Measurements from ENCODE around the gene PLCB1. TPM values are rescaled to one million over a fixed set of nuclear protein-coding genes. Genes with fewer than 3 reads are reported as not detected.
"Not testable (repeated sequence)": the region's sequence is repeated elsewhere in the genome, so short reads cannot be mapped to it uniquely, and the experiment has no call there.

The PLCB1 gene
- total RNA-seq, 2 experiments from 2014 or later, result 0.63 to 1.5 TPM

DNA sequence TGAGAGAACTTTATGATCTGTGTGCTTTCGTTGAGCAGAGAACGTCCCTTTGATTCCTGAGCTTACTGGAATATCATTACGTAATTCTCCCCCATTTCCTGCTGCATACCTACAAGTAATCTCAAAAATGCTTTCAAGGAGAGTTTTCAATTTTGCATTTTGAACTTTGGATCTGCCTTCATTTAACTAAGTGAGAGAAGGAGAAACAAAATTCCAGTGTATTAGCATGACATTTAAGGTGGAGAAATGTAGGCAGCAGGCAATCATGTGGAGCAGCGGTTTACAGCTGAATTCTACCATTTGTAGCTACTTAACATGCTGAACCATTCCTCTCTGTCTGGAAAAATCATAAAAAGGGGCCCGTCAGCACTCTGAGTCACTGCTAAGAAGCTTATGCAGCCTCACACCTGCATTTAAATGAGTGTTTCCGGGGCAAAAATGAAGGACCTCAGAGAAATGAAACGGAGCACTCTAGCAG is 451.5 kb downstream of the PLCB1 start:
- Mint-ChIP-seq H3K4me3 (no peak overlapping the region), H3K27me3 (ENCODE audit: low read depth) (no peaks in the 10 kb centered on the region), H3K4me1 (ENCODE audit: low read depth) (no peaks in the 10 kb centered on the region), H3K36me3 (ENCODE audit: low read depth) (no peaks in the 10 kb centered on the region), H3K27ac (no peak overlapping the region), H3K9me3 (ENCODE audit: insufficient read depth) (no peaks in the 10 kb centered on the region)
- POLR2A ChIA-PET, result no interaction called here
- CTCF ChIA-PET, result no interaction called here
- no peak for ATAC-seq
- DNase-seq, result no peak

DNA sequence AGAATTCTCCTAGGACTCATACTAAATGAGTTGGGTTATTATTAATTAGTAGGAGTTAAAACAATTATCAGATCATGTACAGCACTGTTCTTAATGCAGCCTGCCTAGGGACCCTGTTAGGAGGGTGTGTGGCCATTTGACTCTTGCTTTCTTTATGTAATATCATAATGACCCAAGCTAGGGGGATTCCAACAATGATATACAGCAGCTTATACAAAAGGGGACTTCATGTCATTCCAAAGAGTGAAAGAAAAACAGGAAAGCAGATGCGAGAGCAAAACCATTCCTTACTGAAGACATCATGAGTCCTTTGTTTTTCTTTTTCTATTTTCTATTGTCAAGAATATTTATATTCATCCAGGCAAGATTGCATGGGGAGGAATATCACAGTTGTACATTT is 455.2 kb downstream of the PLCB1 start:
- ATAC-seq (no peak), DNase-seq (no peak)
- Mint-ChIP-seq H3K36me3 (ENCODE audit: low read depth) (no peaks in the 10 kb centered on the region), H3K4me1 (ENCODE audit: low read depth) (no peaks in the 10 kb centered on the region), H3K4me3 (no peak overlapping the region), H3K27me3 (ENCODE audit: low read depth) (no peaks in the 10 kb centered on the region), H3K27ac (no peak overlapping the region), H3K9me3 (ENCODE audit: insufficient read depth) (no peaks in the 10 kb centered on the region)
- ChIA-PET POLR2A (no interaction called here), CTCF (no interaction called here)

DNA sequence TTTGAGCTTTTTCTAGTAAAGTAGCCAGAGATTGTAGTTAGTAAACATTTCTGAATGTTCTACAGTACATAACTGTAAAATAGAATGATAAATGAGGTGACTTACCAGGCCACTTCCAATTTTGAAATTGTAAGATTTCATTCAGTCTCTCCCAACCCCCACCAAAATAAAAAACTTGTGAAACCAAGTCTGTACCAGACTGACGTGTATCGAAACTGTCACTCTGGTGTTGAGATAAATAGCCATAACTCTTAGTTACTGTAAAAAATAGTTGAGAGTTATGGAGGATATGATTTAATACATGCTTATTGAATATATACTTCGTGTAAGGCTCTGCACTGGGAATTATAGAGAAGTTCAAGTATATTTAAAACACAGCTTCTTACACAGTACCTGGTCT is 455.7 kb downstream of the PLCB1 start:
- Mint-ChIP-seq H3K4me3 (no peak overlapping the region), H3K27me3 (ENCODE audit: low read depth) (no peaks in the 10 kb centered on the region), H3K36me3 (ENCODE audit: low read depth) (no peaks in the 10 kb centered on the region), H3K27ac (no peak overlapping the region), H3K9me3 (ENCODE audit: insufficient read depth) (no peaks in the 10 kb centered on the region), H3K4me1 (ENCODE audit: low read depth) (no peaks in the 10 kb centered on the region)
- ATAC-seq (no peak), DNase-seq (no peak)
- ChIA-PET POLR2A (no interaction called here), CTCF (no interaction called here)

DNA sequence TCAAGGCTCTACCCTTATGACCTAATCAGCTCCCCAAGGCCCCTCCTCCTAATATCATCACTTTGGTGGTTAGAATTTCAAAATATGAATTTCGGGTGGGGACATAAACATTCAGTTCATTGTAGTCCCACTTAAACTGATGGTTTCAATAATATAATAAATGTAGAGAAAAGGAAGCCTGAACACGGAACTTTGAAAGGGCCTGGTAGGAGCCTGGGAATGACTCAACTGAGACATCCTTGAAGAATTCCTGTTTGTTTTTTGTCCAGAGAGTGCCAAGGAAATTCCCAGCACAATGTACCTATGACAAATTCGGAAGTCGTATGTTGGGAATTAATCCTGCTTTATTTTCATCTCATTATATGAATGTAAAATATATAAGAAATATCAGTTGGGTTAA is 457.9 kb downstream of the PLCB1 start:
- Mint-ChIP-seq H3K27me3 (ENCODE audit: low read depth) (no peaks in the 10 kb centered on the region), H3K27ac (no peak overlapping the region), H3K36me3 (ENCODE audit: low read depth) (no peaks in the 10 kb centered on the region), H3K9me3 (ENCODE audit: insufficient read depth) (no peaks in the 10 kb centered on the region), H3K4me1 (ENCODE audit: low read depth) (no peaks in the 10 kb centered on the region), H3K4me3 (no peak overlapping the region)
- no peak for DNase-seq
- no peak for ATAC-seq
- ChIA-PET CTCF (no interaction called here), POLR2A (no interaction called here)

DNA sequence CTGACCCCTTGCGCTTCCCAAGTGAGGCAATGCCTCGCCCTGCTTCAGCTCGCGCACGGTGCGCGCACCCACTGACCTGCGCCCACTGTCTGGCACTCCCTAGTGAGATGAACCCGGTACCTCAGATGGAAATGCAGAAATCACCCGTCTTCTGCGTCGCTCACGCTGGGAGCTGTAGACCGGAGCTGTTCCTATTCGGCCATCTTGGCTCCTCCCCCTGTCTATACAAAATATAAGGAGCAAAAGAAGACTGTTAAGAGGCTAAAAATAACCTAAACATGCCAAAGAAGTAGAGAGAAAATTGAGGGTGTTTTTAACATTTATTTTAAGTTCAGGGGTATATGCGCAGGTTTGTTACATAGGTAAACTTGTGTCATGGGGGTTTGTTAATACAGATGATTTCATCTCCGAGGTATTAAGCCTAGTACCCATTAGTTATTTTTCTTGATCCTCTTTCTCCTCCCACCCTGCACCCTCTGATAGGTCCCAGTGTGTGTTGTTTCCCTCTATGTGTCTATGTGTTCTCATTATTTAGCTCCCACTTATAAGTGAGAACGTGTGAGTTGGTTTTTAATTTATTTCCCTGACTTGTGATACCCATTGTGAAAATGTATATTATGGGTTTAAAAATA is 469.0 kb downstream of the PLCB1 start:
- H3K27ac Mint-ChIP-seq, POLR2A ChIA-PET: not testable (repeated sequence)

DNA sequence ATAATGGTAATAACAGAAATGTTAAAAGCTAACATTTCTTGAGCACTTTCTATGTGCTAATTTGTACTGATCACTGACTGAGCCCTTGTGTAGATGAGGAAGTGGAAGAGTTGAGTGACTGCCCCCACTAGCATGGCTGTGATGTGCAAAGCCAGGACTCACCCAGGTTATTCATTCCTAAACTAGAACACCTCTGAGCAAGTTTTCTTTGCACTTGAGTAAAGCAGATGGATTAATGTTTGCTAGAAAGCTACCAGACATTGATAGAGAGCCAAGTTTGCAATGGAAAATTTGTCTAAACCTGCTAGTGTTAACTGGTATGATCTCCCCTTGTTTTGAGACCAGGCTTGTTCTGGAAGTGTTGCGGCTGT is 469.5 kb downstream of the PLCB1 start:
- no peak overlapping the region for H3K4me3 Mint-ChIP-seq
- no peak overlapping the region for H3K27ac Mint-ChIP-seq
- no peak for ATAC-seq
- no peaks in the 10 kb centered on the region for H3K36me3 Mint-ChIP-seq (ENCODE audit: low read depth)
- CTCF ChIA-PET, result no interaction called here
- no peaks in the 10 kb centered on the region for H3K9me3 Mint-ChIP-seq (ENCODE audit: insufficient read depth)
- peaks cover 11% of the 10 kb centered on the region for H3K4me1 Mint-ChIP-seq (ENCODE audit: low read depth)
- no peak for DNase-seq
- POLR2A ChIA-PET, result no interaction called here
- no peaks in the 10 kb centered on the region for H3K27me3 Mint-ChIP-seq (ENCODE audit: low read depth)

More for the DNA sequence above, 469.0 kb downstream of the PLCB1 start:
- H3K4me3 Mint-ChIP-seq; H3K36me3 Mint-ChIP-seq (ENCODE audit: low read depth); ATAC-seq; CTCF ChIA-PET; DNase-seq; H3K27me3 Mint-ChIP-seq (ENCODE audit: low read depth); H3K9me3 Mint-ChIP-seq (ENCODE audit: insufficient read depth): not testable (repeated sequence)
- peaks cover 11% of the 10 kb centered on the region for H3K4me1 Mint-ChIP-seq (ENCODE audit: low read depth)

DNA sequence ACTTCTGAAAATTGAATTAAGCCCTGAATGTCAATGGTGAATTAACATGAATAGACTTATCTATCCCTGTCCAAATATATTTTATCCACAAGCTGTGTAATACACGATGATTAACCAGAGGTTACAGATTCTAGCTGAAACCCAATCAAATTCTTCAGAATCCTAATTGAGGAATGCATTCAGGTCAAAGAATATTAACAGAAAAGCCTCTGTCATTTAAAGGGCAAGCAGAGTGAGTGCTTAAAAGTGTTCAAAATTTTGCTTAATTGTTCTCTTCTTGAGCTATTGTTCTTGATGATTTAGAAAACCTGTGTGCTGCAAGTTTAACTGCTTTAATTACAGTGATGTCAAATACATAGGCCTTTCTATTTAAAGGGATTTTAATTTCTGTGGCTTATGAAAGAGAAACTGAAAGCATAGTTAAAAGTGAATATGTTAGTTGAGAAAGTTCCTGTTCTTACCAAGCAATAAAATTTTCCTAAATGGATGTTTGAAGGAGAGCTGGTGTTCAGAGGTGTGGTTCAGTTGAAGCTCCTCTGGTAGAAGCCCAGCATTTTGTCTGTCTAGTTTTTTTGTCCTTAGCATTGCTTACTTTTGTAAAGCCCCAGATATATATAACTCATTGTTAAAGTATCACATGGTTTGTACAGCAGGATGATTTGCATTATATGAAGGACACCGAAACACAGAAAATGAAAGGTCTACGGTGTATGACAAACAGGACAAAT is 470.5 kb downstream of the PLCB1 start:
- Mint-ChIP-seq H3K4me1 (ENCODE audit: low read depth) (peaks cover 11% of the 10 kb centered on the region), H3K27me3 (ENCODE audit: low read depth) (no peaks in the 10 kb centered on the region), H3K9me3 (ENCODE audit: insufficient read depth) (no peaks in the 10 kb centered on the region), H3K4me3 (peak overlapping the region; percentile 64), H3K36me3 (ENCODE audit: low read depth) (no peaks in the 10 kb centered on the region), H3K27ac (peak overlapping the region; percentile 76)
- POLR2A ChIA-PET, result no interaction called here
- ATAC-seq (peak; percentile 36), DNase-seq (no peak)
- CTCF ChIA-PET, result no interaction called here

DNA sequence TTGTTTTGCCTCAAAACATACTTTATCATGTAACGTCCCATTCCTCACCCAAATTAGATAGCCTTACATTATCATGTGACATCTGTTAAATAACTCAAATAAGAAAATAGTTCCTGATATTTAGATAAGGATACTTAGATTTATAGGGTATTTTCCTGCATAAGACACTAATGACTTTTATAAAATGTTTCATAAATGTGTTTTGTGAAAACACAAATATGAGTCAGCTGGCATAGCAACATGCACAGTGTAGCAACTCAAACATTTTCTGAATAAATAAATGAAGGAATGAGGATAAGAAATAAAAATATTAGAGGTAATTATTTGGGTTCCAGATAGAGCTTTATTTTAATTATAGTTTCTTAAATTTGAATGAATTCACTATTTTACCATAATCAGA is 476.4 kb downstream of the PLCB1 start:
- H3K9me3 Mint-ChIP-seq (ENCODE audit: insufficient read depth), result no peaks in the 10 kb centered on the region
- CTCF ChIA-PET, result no interaction called here
- H3K27ac Mint-ChIP-seq, result no peak overlapping the region

DNA sequence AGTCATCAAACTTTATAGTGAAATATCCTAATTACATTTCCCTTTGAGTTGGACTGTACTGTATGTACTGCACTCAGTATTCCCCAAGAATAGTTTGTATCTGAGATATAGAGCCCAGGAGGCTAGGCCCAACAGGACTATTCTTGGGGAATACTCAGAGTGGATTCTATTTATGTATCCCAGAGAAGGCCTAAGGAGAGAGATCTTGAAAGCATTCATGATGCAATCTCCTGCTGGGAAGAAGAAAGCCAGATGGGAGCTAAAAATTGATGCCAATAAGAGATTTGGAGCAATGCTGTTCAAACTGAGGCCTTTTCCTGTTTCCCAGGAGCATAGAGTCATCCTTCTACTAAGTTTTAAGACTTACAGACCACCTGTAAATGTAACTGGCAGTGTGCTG is 484.7 kb downstream of the PLCB1 start:
- Mint-ChIP-seq H3K36me3 (ENCODE audit: low read depth) (no peaks in the 10 kb centered on the region), H3K27ac (no peak overlapping the region), H3K27me3 (ENCODE audit: low read depth) (no peaks in the 10 kb centered on the region), H3K4me1 (ENCODE audit: low read depth) (no peaks in the 10 kb centered on the region), H3K9me3 (ENCODE audit: insufficient read depth) (no peaks in the 10 kb centered on the region), H3K4me3 (no peak overlapping the region)
- no peak for DNase-seq
- no peak for ATAC-seq
- ChIA-PET POLR2A (no interaction called here), CTCF (no interaction called here)

More for the DNA sequence above, 476.4 kb downstream of the PLCB1 start:
- Mint-ChIP-seq H3K4me3 (no peak overlapping the region), H3K36me3 (ENCODE audit: low read depth) (no peaks in the 10 kb centered on the region), H3K4me1 (ENCODE audit: low read depth) (no peaks in the 10 kb centered on the region), H3K27me3 (ENCODE audit: low read depth) (no peaks in the 10 kb centered on the region)
- POLR2A ChIA-PET, result no interaction called here
- no peak for DNase-seq
- ATAC-seq, result no peak

DNA sequence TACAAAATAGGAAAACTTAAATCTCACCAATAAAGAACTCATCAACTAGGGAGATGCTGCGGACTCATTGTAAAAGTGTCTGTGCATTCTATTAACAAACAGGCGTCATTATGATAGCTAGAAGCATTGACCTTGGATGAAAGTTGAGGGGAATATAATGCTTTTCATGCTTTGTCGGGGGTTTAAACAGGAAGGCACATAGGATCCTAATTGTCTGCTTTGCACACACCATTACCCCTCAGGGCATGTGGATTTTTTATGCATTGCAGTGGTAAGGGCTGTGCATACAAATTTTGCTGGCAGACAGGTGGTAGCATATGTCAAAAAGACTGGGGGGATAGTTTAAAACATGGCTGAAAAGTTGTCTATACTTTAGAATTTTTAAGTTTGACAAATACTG is 488.9 kb downstream of the PLCB1 start:
- ATAC-seq (no peak), DNase-seq (no peak)
- H3K4me3 Mint-ChIP-seq, result no peak overlapping the region
- H3K27ac Mint-ChIP-seq, result no peak overlapping the region
- ChIA-PET CTCF (no interaction called here), POLR2A (no interaction called here)
- no peaks in the 10 kb centered on the region for H3K9me3 Mint-ChIP-seq (ENCODE audit: insufficient read depth)
- no peaks in the 10 kb centered on the region for H3K36me3 Mint-ChIP-seq (ENCODE audit: low read depth)
- no peaks in the 10 kb centered on the region for H3K4me1 Mint-ChIP-seq (ENCODE audit: low read depth)
- H3K27me3 Mint-ChIP-seq (ENCODE audit: low read depth), result no peaks in the 10 kb centered on the region

DNA sequence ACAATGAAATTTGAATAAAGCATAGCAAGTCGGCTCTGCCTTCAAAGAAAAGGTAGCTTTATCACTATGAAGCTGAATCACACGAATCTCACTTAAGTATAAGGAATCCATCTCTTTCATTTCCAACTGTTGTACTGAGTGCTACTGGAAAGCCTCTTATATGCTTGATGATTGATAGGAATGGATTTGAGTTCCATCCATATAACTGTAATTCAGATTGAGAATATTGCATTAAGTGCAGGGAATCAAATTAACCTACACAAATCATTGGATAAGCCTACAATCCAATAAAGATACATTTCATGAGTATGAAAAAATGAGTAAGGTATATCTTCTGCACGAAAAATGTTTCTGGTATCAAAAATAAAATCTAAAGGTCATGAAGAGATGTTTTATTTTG is 492.0 kb downstream of the PLCB1 start:
- Mint-ChIP-seq H3K36me3 (ENCODE audit: low read depth) (no peaks in the 10 kb centered on the region), H3K9me3 (ENCODE audit: insufficient read depth) (no peaks in the 10 kb centered on the region), H3K27me3 (ENCODE audit: low read depth) (no peaks in the 10 kb centered on the region), H3K27ac (no peak overlapping the region), H3K4me3 (no peak overlapping the region), H3K4me1 (ENCODE audit: low read depth) (no peaks in the 10 kb centered on the region)
- ChIA-PET CTCF (no interaction called here), POLR2A (no interaction called here)
- DNase-seq (no peak), ATAC-seq (no peak)

DNA sequence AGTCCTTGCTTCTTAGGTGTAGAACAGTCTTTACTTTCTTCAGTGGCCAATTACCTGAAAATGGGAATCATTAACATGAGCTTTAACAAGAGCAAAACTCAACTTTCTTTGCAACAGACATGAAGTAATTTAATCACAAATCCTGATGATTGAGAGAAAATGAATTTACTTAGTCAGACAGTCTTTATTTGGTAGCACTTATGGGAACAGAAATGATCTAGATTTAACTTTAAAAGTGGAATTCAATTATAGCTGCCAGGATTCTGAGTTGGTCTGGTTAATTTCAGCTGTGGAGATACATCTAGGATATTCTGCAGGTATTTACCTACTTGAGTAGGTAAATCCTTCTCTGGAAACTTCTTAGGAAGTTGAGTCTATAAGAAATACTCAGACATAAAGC is 492.6 kb downstream of the PLCB1 start:
- Mint-ChIP-seq H3K27ac (no peak overlapping the region), H3K27me3 (ENCODE audit: low read depth) (no peaks in the 10 kb centered on the region), H3K36me3 (ENCODE audit: low read depth) (no peaks in the 10 kb centered on the region), H3K9me3 (ENCODE audit: insufficient read depth) (no peaks in the 10 kb centered on the region), H3K4me1 (ENCODE audit: low read depth) (no peaks in the 10 kb centered on the region), H3K4me3 (no peak overlapping the region)
- ChIA-PET POLR2A (no interaction called here), CTCF (no interaction called here)
- DNase-seq (no peak), ATAC-seq (no peak)

Data from activated CD8-positive, alpha-beta T cell treated with anti-CD3 and anti-CD28 coated beads, Interleukin-2, amount 10 ng/mL, durations not matched to agents 7 days and 5 days (primary cell).